KMS-11 (cell line): ENCODE data around the gene FOXRED2.

Source experiments
- H2AFZ ChIP-seq: fragments of 200-600 bp; sonication (generic); 2 replicates; pipeline ENCODE4 v1.6.1; 2016; ENCODE audit warnings: antibody characterized with exemption, mixed run types, low read depth
- H3K27ac ChIP-seq: fragments of 200-600 bp; sonication (generic); 2 replicates; pipeline ENCODE4 v1.6.1; 2016; ENCODE audit warnings: mild to moderate bottlenecking, mixed run types
- H3K27me3 ChIP-seq: fragments of 200-600 bp; sonication (generic); 2 replicates; pipeline ENCODE4 v1.6.1; 2017; ENCODE audit warnings: mild to moderate bottlenecking, low read depth, mixed run types, moderate library complexity; ENCODE audit not compliant: insufficient read depth
- H3K36me3 ChIP-seq: fragments of 200-600 bp; sonication (generic); 2 replicates; pipeline ENCODE4 v1.6.1; 2017; ENCODE audit warnings: mild to moderate bottlenecking, mixed run types; ENCODE audit not compliant: insufficient read depth
- H3K4me1 ChIP-seq: fragments of 200-600 bp; sonication (generic); 2 replicates; pipeline ENCODE4 v1.6.1; 2016; ENCODE audit warnings: mild to moderate bottlenecking, low read depth, mixed run types; ENCODE audit not compliant: poor library complexity, severe bottlenecking
- H3K4me2 ChIP-seq: fragments of 200-600 bp; sonication (generic); 2 replicates; pipeline ENCODE4 v1.7.0; 2016; ENCODE audit warnings: mild to moderate bottlenecking, mixed run types
- H3K4me3 ChIP-seq: fragments of 200-600 bp; sonication (generic); IDR thresholded peaks from 2 replicates; pipeline ENCODE4 v1.6.1; 2017; ENCODE audit warnings: low read depth, low read length, mixed read lengths; ENCODE audit not compliant: insufficient read depth
- H3K79me2 ChIP-seq: fragments of 200-600 bp; sonication (generic); 2 replicates; pipeline ENCODE4 v1.6.1; 2016; ENCODE audit warnings: low read depth, mixed run types; ENCODE audit not compliant: insufficient read depth
- H3K9ac ChIP-seq: fragments of 200-600 bp; sonication (generic); 2 replicates; pipeline ENCODE4 v1.6.1; 2016; ENCODE audit warnings: mild to moderate bottlenecking, mixed run types
- H4K20me1 ChIP-seq: fragments of 200-600 bp; sonication (generic); 2 replicates; pipeline ENCODE4 v1.6.1; 2016; ENCODE audit warnings: mild to moderate bottlenecking, mixed run types; ENCODE audit not compliant: insufficient read depth
- CTCF ChIP-seq: fragments of 200-600 bp; sonication (generic); conservative IDR thresholded peaks from 2 replicates; pipeline ENCODE4 v1.6.1; 2017; ENCODE audit warnings: low read depth, mild to moderate bottlenecking, antibody characterized with exemption, low read length, moderate library complexity, mixed read lengths

FOXRED2 gene

GRCh38 chr22:36505998-36506635 lies 723 bp downstream of the FOXRED2 start:
- Histone ChIP-seq H4K20me1 (no peaks in the 10 kb centered on the region), H3K79me2 (no peaks in the 10 kb centered on the region), H2AFZ (peak overlapping the region; percentile 85), H3K4me1 (peaks cover 8% of the 10 kb centered on the region), H3K27ac (peak overlapping the region; percentile 60; the same call in 1 of the 2 replicates), H3K4me2 (peak overlapping the region; percentile 70; the same call in 1 of the 2 replicates), H3K9ac (peak overlapping the region; percentile 56; the same call in 1 of the 2 replicates), H3K4me3 (no peak overlapping the region), H3K27me3 (no peaks in the 10 kb centered on the region), H3K36me3 (0 out of 2 replicates have a peak, but pooled peaks cover 4% of the 10 kb centered on the region)
- no peak for TF ChIP-seq CTCF

- Histone ChIP-seq H2AFZ (no peak overlapping the region), H3K9ac (no peak overlapping the region), H3K4me3 (no peak overlapping the region), H3K4me1 (no peaks in the 10 kb centered on the region), H4K20me1 (no peaks in the 10 kb centered on the region), H3K79me2 (no peaks in the 10 kb centered on the region), H3K4me2 (no peak overlapping the region), H3K27ac (no peak overlapping the region), H3K36me3 (no peaks in the 10 kb centered on the region), H3K27me3 (no peaks in the 10 kb centered on the region)
- no peak for TF ChIP-seq CTCF
Measured at GRCh38 chr22:36497910-36498665, 8.8 kb downstream of the FOXRED2 start.

- Histone ChIP-seq H2AFZ (no peak overlapping the region), H3K36me3 (no peaks in the 10 kb centered on the region), H3K9ac (no peak overlapping the region), H3K4me1 (no peaks in the 10 kb centered on the region), H3K79me2 (no peaks in the 10 kb centered on the region), H3K27me3 (no peaks in the 10 kb centered on the region), H4K20me1 (no peaks in the 10 kb centered on the region), H3K4me2 (no peak overlapping the region), H3K27ac (no peak overlapping the region), H3K4me3 (no peak overlapping the region)
- no peak for TF ChIP-seq CTCF
Measured at GRCh38 chr22:36493690-36494110, 13.1 kb downstream of the FOXRED2 start.

DNA sequence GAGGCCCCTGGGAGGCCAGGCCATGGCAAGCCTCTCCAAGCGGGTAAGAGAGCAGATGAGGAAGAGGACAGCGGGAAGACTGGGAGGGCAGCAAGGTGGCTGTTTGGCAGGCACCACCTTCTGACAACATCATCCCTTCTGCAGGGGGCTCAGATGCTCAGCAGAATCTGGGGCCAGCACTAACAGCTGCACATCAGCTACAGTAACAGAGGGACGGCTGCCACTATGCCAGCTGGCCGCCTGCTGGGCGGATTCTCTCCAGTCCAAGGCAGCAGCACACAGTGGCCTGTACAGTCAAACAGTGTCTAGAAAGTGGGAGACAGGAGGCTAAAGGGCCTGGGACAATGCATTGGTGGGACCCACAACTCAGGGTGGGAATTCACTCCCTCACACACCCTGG lies 14.7 kb downstream of the FOXRED2 start:
- Histone ChIP-seq H3K27ac (no peak overlapping the region), H2AFZ (no peak overlapping the region), H3K27me3 (no peaks in the 10 kb centered on the region), H3K36me3 (no peaks in the 10 kb centered on the region), H4K20me1 (no peaks in the 10 kb centered on the region), H3K4me3 (no peak overlapping the region), H3K9ac (no peak overlapping the region), H3K4me1 (no peaks in the 10 kb centered on the region), H3K79me2 (no peaks in the 10 kb centered on the region), H3K4me2 (no peak overlapping the region)
- TF ChIP-seq CTCF = no peak
